ENCODE data around the gene MYF5. TPM values are rescaled to one million over a fixed set of nuclear protein-coding genes. Genes with fewer than 3 reads are reported as not detected.

MYF5 gene
- total RNA-seq, 1 donor: not detected

DNA sequence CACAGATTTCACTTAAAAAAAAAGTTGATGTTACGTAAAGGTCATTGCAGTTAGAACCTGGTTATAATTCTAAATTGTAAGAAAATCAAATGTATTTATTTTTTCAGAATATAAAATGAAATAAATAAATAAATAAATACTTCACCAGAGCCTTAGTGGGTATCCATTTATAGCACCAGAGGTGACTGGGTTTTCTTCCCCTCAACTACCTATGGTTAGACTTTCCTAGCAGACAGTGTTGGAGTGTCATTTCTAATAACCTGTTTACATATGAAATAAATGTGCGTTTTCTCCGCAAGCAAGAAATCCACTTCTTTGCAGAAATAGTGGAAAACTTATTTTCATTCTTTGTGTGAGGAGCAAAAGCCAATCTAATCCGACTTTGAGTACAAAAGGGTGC lies 3.3 kb upstream of the MYF5 start:
- H3K4me1 ChIP-seq (ENCODE audit: insufficient read depth, low read length): no peaks in the 10 kb centered on the region
- peaks cover 88% of the 10 kb centered on the region for H3K27me3 ChIP-seq (ENCODE audit: insufficient read depth, low read length)
- no peak overlapping the region for H3K4me3 ChIP-seq (ENCODE audit: low read length)
- no peaks in the 10 kb centered on the region for H3K9me3 ChIP-seq (ENCODE audit: low read depth, low read length)

DNA sequence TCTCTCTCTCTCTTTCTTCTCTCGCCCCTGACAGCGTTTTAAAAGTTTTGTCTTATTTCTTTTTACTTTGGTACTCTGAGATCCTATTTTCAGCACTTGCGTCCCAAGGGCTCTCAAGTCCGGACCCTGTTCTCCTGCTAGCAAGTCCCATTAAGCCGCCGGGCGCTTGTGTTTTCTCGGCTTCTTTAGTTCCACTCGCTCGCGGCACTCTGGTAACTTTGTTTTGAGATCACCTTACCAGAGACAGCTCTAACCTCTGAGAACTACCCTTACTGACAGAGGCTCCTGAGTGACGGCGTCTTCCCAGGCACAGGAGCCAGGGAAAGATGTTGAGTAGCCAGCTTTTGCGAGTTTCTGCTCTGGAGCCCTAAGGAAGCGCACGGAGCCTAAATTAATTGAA lies 2.7 kb upstream of the MYF5 start:
- Histone ChIP-seq H3K4me3 (ENCODE audit: low read length) (no peak overlapping the region), H3K9me3 (ENCODE audit: low read depth, low read length) (no peaks in the 10 kb centered on the region), H3K27me3 (ENCODE audit: insufficient read depth, low read length) (peaks cover 83% of the 10 kb centered on the region), H3K4me1 (ENCODE audit: insufficient read depth, low read length) (no peaks in the 10 kb centered on the region)

GRCh38 chr12:80714846-80715245 lies 1.9 kb upstream of the MYF5 start:
- Histone ChIP-seq H3K9me3 (ENCODE audit: low read depth, low read length) (no peaks in the 10 kb centered on the region), H3K4me1 (ENCODE audit: insufficient read depth, low read length) (no peaks in the 10 kb centered on the region), H3K4me3 (ENCODE audit: low read length) (no peak overlapping the region), H3K27me3 (ENCODE audit: insufficient read depth, low read length) (peaks cover 76% of the 10 kb centered on the region)

- peaks cover 67% of the 10 kb centered on the region for H3K27me3 ChIP-seq (ENCODE audit: insufficient read depth, low read length)
- H3K4me3 ChIP-seq (ENCODE audit: low read length): no peak overlapping the region
- no peaks in the 10 kb centered on the region for H3K9me3 ChIP-seq (ENCODE audit: low read depth, low read length)
- no peaks in the 10 kb centered on the region for H3K4me1 ChIP-seq (ENCODE audit: insufficient read depth, low read length)
These were observed 931 bp upstream of the MYF5 start for GRCh38 chr12:80715713-80716249.

DNA sequence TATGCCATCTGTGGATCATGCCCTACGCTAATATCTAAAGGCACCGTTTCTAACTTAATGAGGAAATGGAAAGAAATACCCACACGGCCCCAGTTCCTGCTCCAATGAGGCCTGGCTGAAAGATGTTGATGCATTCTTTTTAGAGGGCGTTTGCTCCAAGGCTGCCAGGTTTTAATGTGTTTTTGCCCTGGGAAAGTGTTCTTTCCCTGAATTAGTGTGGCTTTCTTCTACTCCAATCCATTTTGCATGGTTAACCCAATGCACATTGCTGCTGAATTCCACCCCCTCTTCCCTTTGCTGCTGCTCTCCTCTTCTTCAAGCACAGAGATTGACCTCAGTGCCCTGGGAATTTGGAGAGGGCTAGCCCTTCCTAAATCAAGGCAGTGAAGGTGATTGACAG lies 1.1 kb downstream of the MYF5 start:
- H3K9me3 ChIP-seq (ENCODE audit: low read depth, low read length): no peaks in the 10 kb centered on the region
- H3K27me3 ChIP-seq (ENCODE audit: insufficient read depth, low read length): peaks cover 52% of the 10 kb centered on the region
- no peak overlapping the region for H3K4me3 ChIP-seq (ENCODE audit: low read length)
- H3K4me1 ChIP-seq (ENCODE audit: insufficient read depth, low read length): no peaks in the 10 kb centered on the region

GRCh38 chr12:80720516-80720915 lies 3.8 kb downstream of the MYF5 start:
- Histone ChIP-seq H3K9me3 (ENCODE audit: low read depth, low read length) (no peaks in the 10 kb centered on the region), H3K4me1 (ENCODE audit: insufficient read depth, low read length) (no peaks in the 10 kb centered on the region), H3K4me3 (ENCODE audit: low read length) (no peak overlapping the region), H3K27me3 (ENCODE audit: insufficient read depth, low read length) (peaks cover 25% of the 10 kb centered on the region)

DNA sequence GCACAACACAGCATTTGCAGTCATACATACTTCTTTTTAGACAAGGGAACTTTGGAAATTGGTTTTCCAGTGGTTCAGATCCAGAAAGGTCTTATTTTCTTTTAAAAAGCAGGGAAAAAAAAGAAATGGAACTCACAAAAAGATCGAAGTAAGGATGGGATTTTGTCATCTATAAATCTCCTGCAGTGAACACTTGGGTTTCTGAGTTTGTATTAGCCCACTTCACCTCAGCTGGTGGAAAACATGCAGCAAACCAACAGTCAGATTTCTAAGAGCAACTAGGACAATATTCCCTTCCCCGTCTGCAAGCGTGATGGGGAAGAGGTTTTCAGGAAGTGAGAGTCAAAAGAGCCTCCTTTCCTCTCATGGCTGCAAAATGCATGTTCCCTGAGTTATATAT lies 4.6 kb downstream of the MYF5 start:
- Histone ChIP-seq H3K9me3 (ENCODE audit: low read depth, low read length) (no peaks in the 10 kb centered on the region), H3K4me3 (ENCODE audit: low read length) (no peak overlapping the region), H3K4me1 (ENCODE audit: insufficient read depth, low read length) (no peaks in the 10 kb centered on the region), H3K27me3 (ENCODE audit: insufficient read depth, low read length) (peaks cover 18% of the 10 kb centered on the region)

GRCh38 chr12:80745851-80746505 lies 29.3 kb downstream of the MYF5 start:
- H3K9me3 ChIP-seq (ENCODE audit: low read depth, low read length): no peaks in the 10 kb centered on the region
- H3K4me1 ChIP-seq (ENCODE audit: insufficient read depth, low read length): no peaks in the 10 kb centered on the region
- no peak overlapping the region for H3K4me3 ChIP-seq (ENCODE audit: low read length)

GRCh38 chr12:80747800-80748199 lies 31.1 kb downstream of the MYF5 start:
- Histone ChIP-seq H3K4me3 (ENCODE audit: low read length) (no peak overlapping the region), H3K27me3 (ENCODE audit: insufficient read depth, low read length) (no peaks in the 10 kb centered on the region), H3K4me1 (ENCODE audit: insufficient read depth, low read length) (no peaks in the 10 kb centered on the region), H3K9me3 (ENCODE audit: low read depth, low read length) (no peaks in the 10 kb centered on the region)

More at GRCh38 chr12:80745851-80746505, 29.3 kb downstream of the MYF5 start:
- H3K27me3 ChIP-seq (ENCODE audit: insufficient read depth, low read length): no peaks in the 10 kb centered on the region

DNA sequence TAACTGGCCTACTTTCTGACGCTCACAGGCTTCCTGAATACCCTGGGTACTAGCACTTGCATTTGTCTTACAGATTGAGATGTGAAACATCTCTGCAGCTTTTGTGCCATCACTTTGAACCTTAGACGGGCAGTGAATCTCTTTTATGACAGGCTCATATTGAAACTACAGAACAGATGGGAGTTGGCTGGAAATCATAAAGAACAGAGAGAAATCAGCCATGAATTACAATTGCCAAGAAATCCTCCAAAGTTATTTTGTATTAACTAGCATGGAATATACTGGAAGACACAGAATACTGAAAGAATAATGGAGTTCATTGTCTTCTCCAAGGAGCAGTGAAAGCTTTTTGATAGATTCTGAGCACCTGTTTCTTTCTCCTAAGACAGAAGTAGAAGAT lies 32.7 kb downstream of the MYF5 start:
- Histone ChIP-seq H3K9me3 (ENCODE audit: low read depth, low read length) (no peaks in the 10 kb centered on the region), H3K4me1 (ENCODE audit: insufficient read depth, low read length) (no peaks in the 10 kb centered on the region), H3K27me3 (ENCODE audit: insufficient read depth, low read length) (no peaks in the 10 kb centered on the region), H3K4me3 (ENCODE audit: low read length) (no peak overlapping the region)

DNA sequence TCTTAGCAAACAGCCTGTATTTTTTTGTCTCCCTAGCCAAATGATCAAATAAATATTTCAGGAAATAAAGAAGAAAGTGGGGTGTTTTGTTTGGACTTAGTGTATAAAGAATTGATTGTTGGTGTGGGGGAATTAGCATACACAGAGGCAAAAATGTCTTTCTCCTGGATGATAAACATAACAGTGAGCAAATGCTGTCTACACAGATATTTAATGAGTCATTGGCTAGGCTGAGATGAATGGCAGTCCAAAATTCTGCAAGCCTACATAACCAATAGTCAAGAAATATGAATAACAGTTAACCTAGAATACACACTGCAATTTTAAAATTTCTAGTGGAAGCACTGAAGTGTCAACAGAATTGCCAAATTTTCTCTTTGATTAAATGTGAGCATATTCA lies 35.8 kb downstream of the MYF5 start:
- H3K4me3 ChIP-seq (ENCODE audit: low read length): no peak overlapping the region
- H3K4me1 ChIP-seq (ENCODE audit: insufficient read depth, low read length): no peaks in the 10 kb centered on the region

GRCh38 chr12:80754274-80754673 lies 37.6 kb downstream of the MYF5 start:
- H3K4me1 ChIP-seq (ENCODE audit: insufficient read depth, low read length): no peaks in the 10 kb centered on the region
- H3K4me3 ChIP-seq (ENCODE audit: low read length): no peak overlapping the region
- H3K27me3 ChIP-seq (ENCODE audit: insufficient read depth, low read length): no peaks in the 10 kb centered on the region
- H3K9me3 ChIP-seq (ENCODE audit: low read depth, low read length): no peaks in the 10 kb centered on the region

More for the DNA sequence above, 35.8 kb downstream of the MYF5 start:
- H3K27me3 ChIP-seq (ENCODE audit: insufficient read depth, low read length): no peaks in the 10 kb centered on the region
- H3K9me3 ChIP-seq (ENCODE audit: low read depth, low read length): no peaks in the 10 kb centered on the region

GRCh38 chr12:80756875-80757274 lies 40.2 kb downstream of the MYF5 start:
- no peaks in the 10 kb centered on the region for H3K27me3 ChIP-seq (ENCODE audit: insufficient read depth, low read length)
- H3K4me3 ChIP-seq (ENCODE audit: low read length): no peak overlapping the region
- H3K4me1 ChIP-seq (ENCODE audit: insufficient read depth, low read length): no peaks in the 10 kb centered on the region
- no peaks in the 10 kb centered on the region for H3K9me3 ChIP-seq (ENCODE audit: low read depth, low read length)

GRCh38 chr12:80761838-80762237 lies 45.1 kb downstream of the MYF5 start:
- no peak overlapping the region for H3K4me3 ChIP-seq (ENCODE audit: low read length)
- H3K9me3 ChIP-seq (ENCODE audit: low read depth, low read length): no peaks in the 10 kb centered on the region
- H3K4me1 ChIP-seq (ENCODE audit: insufficient read depth, low read length): no peaks in the 10 kb centered on the region
- H3K27me3 ChIP-seq (ENCODE audit: insufficient read depth, low read length): no peaks in the 10 kb centered on the region

- no peaks in the 10 kb centered on the region for H3K27me3 ChIP-seq (ENCODE audit: insufficient read depth, low read length)
- H3K4me1 ChIP-seq (ENCODE audit: insufficient read depth, low read length): no peaks in the 10 kb centered on the region
- H3K9me3 ChIP-seq (ENCODE audit: low read depth, low read length): no peaks in the 10 kb centered on the region
- no peak overlapping the region for H3K4me3 ChIP-seq (ENCODE audit: low read length)
These were observed 47.2 kb downstream of the MYF5 start for GRCh38 chr12:80763874-80764273.

DNA sequence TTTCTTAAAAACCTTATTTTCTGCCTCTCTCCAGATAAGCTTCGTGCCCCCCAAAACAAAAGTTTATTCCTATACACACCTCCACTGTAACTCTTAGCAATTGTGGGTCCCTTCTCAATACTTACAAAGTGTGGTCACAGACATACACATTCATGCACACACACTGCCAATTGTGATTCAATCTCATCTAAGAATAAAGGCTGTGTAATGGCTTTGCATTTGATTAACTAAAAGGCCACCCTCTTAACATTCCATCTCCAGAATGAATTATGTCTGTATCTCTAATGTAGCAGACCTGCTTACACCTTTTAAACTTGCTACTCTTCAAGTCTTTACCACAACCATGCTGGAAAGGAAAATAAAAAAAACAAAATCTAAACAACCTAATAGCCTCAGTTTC lies 49.5 kb downstream of the MYF5 start:
- H3K27me3 ChIP-seq (ENCODE audit: insufficient read depth, low read length): no peaks in the 10 kb centered on the region
- no peak overlapping the region for H3K4me3 ChIP-seq (ENCODE audit: low read length)
- no peaks in the 10 kb centered on the region for H3K9me3 ChIP-seq (ENCODE audit: low read depth, low read length)
- no peaks in the 10 kb centered on the region for H3K4me1 ChIP-seq (ENCODE audit: insufficient read depth, low read length)

All from mononuclear cell (primary cell).